Spleen (tissue), 7 donors: ENCODE data around the gene UCHL5.

ENCODE experiments used
- POLR2A ChIP-seq, 3 donors: fragments of 450-650 bp; IDR thresholded peaks; one replicate each; pipeline ENCODE4 v1.5.1; 2017; ENCODE audit warnings: antibody characterized with exemption in 3 of 3, mild to moderate bottlenecking in 1 of 3
- POLR2AphosphoS5 ChIP-seq, 3 donors: sonication (generic); formaldehyde crosslinking; IDR thresholded peaks; one replicate each; pipeline ENCODE4 v1.5.1; 2017; ENCODE audit warnings: antibody characterized with exemption in 3 of 3
- TF ChIP-seq, protein P1 (sequence below), 11 experiments: fragments of 200-600 bp in 7 of 11; fragments of 450-650 bp in 4 of 11; sonication (generic) in 4 of 11; IDR thresholded peaks in 8 of 11; conservative IDR thresholded peaks in 3 of 11; 1 replicate in 7 of 11; 2 replicates in 4 of 11; pipeline versions ENCODE4 v1.4.0 to v1.8.0; 2016 to 2021; ENCODE audit warnings: antibody characterized with exemption in 11 of 11, inconsistent platforms in 4 of 11, mild to moderate bottlenecking in 1 of 11
- donor health status: DM: no; HTN: no; CAD: no; lungs with moderate emphysema.
- donor health status: DM: no; HTN: no; CAD: no.
- donor health status: DM: no; HTN: no; CAD: no.

DNA sequence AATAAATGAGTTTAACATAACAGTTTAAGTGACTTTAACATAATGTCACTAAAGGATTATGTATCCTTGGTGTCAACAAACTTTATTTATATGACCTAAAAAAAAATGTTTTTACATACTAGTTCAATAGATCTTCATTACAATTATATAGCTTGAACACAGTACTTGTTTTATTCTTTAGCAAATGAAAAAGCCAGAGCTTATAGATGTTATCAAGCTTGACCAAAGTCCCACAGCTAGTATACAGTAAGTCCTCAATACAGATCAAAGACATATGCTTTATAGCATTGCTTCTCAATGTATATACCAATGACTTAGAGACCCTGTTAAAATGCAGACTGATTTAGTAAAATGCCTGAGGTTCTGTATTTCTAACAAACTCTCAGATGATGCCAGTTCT is 42.4 kb downstream of the UCHL5 start:
- TF ChIP-seq, protein P1, sequence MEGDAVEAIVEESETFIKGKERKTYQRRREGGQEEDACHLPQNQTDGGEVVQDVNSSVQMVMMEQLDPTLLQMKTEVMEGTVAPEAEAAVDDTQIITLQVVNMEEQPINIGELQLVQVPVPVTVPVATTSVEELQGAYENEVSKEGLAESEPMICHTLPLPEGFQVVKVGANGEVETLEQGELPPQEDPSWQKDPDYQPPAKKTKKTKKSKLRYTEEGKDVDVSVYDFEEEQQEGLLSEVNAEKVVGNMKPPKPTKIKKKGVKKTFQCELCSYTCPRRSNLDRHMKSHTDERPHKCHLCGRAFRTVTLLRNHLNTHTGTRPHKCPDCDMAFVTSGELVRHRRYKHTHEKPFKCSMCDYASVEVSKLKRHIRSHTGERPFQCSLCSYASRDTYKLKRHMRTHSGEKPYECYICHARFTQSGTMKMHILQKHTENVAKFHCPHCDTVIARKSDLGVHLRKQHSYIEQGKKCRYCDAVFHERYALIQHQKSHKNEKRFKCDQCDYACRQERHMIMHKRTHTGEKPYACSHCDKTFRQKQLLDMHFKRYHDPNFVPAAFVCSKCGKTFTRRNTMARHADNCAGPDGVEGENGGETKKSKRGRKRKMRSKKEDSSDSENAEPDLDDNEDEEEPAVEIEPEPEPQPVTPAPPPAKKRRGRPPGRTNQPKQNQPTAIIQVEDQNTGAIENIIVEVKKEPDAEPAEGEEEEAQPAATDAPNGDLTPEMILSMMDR (IDR thresholded peaks at IDR 0.05 in 8 of 11, conservative IDR thresholded peaks at IDR 0.05 in 3 of 11) = no peak
- TF ChIP-seq POLR2AphosphoS5 (IDR thresholded peaks at IDR 0.05) (no peak), POLR2A (IDR thresholded peaks at IDR 0.05) (no peak)
